ENCODE results near the gene GREB1. TPM values are rescaled to one million over a fixed set of nuclear protein-coding genes. Genes with fewer than 3 reads are reported as not detected.

GREB1 gene
- total and polyA plus RNA-seq, 2 of the 4 experiments (the other 2 are of a cell fraction): 0.05 TPM; not detected in 1

GRCh38 chr2:11637546-11637945 lies 103.7 kb downstream of the GREB1 start:
- Histone ChIP-seq H2AK9ac (replicated peaks; ENCODE audit: low read depth, low read length, poor library complexity) (no peak overlapping the region), H3K18ac (ENCODE audit: low read depth, low read length) (no peak overlapping the region), H2AK5ac (ENCODE audit: low read depth, low read length) (no peak overlapping the region), H3K9me1 (ENCODE audit: insufficient read depth, low read length) (no peaks in the 10 kb centered on the region), H3K36me3 (ENCODE audit: control insufficient read depth, insufficient read depth, low read length) (no peaks in the 10 kb centered on the region), H4K8ac (ENCODE audit: low read depth in 2 of 2, low read length in 2 of 2) (no peak overlapping the region), H4K20me1 (ENCODE audit: insufficient read depth, low read length) (no peaks in the 10 kb centered on the region), H3K4me2 (ENCODE audit: low read depth, low read length) (no peak overlapping the region), H3K4ac (ENCODE audit: low read depth, low read length) (no peak overlapping the region), H4K5ac (ENCODE audit: low read depth, low read length) (no peak overlapping the region), H2AFZ (replicated peaks; ENCODE audit: low read length, poor library complexity) (no peak overlapping the region), H3K56ac (ENCODE audit: extremely low read depth, insufficient read depth, low read length) (no peak overlapping the region), H3K4me3 (ENCODE audit: insufficient read depth, low read depth, low read length) (no peak overlapping the region), H3K23ac (ENCODE audit: low read depth, low read length) (no peak overlapping the region), H2BK15ac (ENCODE audit: low read depth, low read length) (no peak overlapping the region), H3K9ac (ENCODE audit: low read depth, low read length) (no peak overlapping the region), H2BK20ac (ENCODE audit: low read depth, low read length) (no peak overlapping the region), H3K9me3 (ENCODE audit: control insufficient read depth, insufficient read depth, low read length) (no peaks in the 10 kb centered on the region), H2BK120ac (ENCODE audit: low read depth, low read length) (no peak overlapping the region), H3K79me1 (ENCODE audit: low read depth in 1 of 2, low read length in 2 of 2) (no peaks in the 10 kb centered on the region), H3K27me3 (ENCODE audit: control insufficient read depth, insufficient read depth, low read length) (peaks cover 44% of the 10 kb centered on the region), H4K91ac (ENCODE audit: insufficient read depth, low read depth, low read length) (no peak overlapping the region), H3K27ac (ENCODE audit: insufficient read depth, low read length) (no peak overlapping the region), H2BK5ac (ENCODE audit: low read depth, low read length, poor library complexity, severe bottlenecking) (no peak overlapping the region), H3K4me1 (ENCODE audit: control insufficient read depth, insufficient read depth, low read length) (no peaks in the 10 kb centered on the region), H3K14ac (replicated peaks; ENCODE audit: low read depth, low read length) (no peak overlapping the region)
- CTCF ChIA-PET: no interaction called here
- ATAC-seq (ENCODE audit: low read depth) (no peak), DNase-seq (no peak)
- dilution Hi-C loops (cut with HindIII; ENCODE audit: low sequenced_read_pairs, unreplicated experiment): no loop called here
- intact Hi-C loops (cut with micrococcal nuclease): no loop called here
- TF ChIP-seq RCOR1 (IDR thresholded peaks at IDR 0.05; ENCODE audit: insufficient replicate concordance, low read length) (no peak), FOS (IDR thresholded peaks at IDR 0.05; ENCODE audit: low read depth, low read length) (no peak), POLR2A (IDR thresholded peaks at IDR 0.05; ENCODE audit: low read depth, low read length) (no peak), USF2 (IDR thresholded peaks at IDR 0.05; ENCODE audit: low read depth, low read length) (no peak), ELK1 (IDR thresholded peaks at IDR 0.05; ENCODE audit: borderline replicate concordance, low read depth, low read length) (no peak), SMC3 (IDR thresholded peaks at IDR 0.05; ENCODE audit: low read depth, low read length) (no peak), CTCF (conservative IDR thresholded peaks at IDR 0.05; ENCODE audit: low read depth, low read length) (no peak), MXI1 (IDR thresholded peaks at IDR 0.05; ENCODE audit: borderline replicate concordance, low read depth, low read length) (no peak), CEBPB (IDR thresholded peaks at IDR 0.05; ENCODE audit: low read depth, low read length) (no peak), CHD1 (IDR thresholded peaks at IDR 0.05; ENCODE audit: low read depth, low read length) (no peak), NFE2L2 (IDR thresholded peaks at IDR 0.05; ENCODE audit: low read depth, low read length) (no peak), MAFK (IDR thresholded peaks at IDR 0.05; ENCODE audit: low read depth, low read length) (no peak), MAZ (IDR thresholded peaks at IDR 0.05; ENCODE audit: borderline replicate concordance, low read depth, low read length) (no peak), RAD21 (IDR thresholded peaks at IDR 0.05; ENCODE audit: low read length) (no peak), BHLHE40 (IDR thresholded peaks at IDR 0.05; ENCODE audit: low read depth, low read length) (no peak), RFX5 (IDR thresholded peaks at IDR 0.05; ENCODE audit: low read depth, low read length) (no peak)
- no TSS peak for BruUV-seq (replicated peaks)
- POLR2A ChIA-PET (ENCODE audit: unreplicated experiment): no interaction called here
- WGBS, 2 experiments (ENCODE audit: extremely low coverage in 2 of 2, insufficient read length in 1 of 2): 82% methylated on average over 6 of the region's 15 CpGs; no CpG with 5 or more reads in 1 of the 2 experiments
- in situ Hi-C loops (cut with MboI; ENCODE audit: low sequenced_read_pairs): no loop called here

All from IMR-90 (cell line).